Ammon's horn (tissue), 1 donor: ENCODE results near the gene PIGL.

Experiments
- DNase-seq: peaks from one replicate; pipeline ENCODE4 v3.0.0-alpha.2; 2016; ENCODE audit warnings: low spot score

The PIGL gene

GRCh38 chr17:16353317-16354174, 136.5 kb downstream of the PIGL start, which contains the start of gene CENPV:
Gene CENPV, minus strand, starts transcription at chr17:16353469. Its CDS starts 33 bp downstream, at chr17:16353436.
- DNase-seq = peak; percentile 22

GRCh38 chr17:16354585-16354984, 137.6 kb downstream of the PIGL start:
- no peak for DNase-seq

GRCh38 chr17:16358394-16358793, 141.4 kb downstream of the PIGL start:
- no peak for DNase-seq

- no peak for DNase-seq
Observed at GRCh38 chr17:16361874-16362273, 144.9 kb downstream of the PIGL start.

- peak; percentile 89 for DNase-seq
Observed at GRCh38 chr17:16363749-16364536, 146.9 kb downstream of the PIGL start.

GRCh38 chr17:16364625-16365024, 147.6 kb downstream of the PIGL start:
- DNase-seq = no peak

GRCh38 chr17:16371742-16372141, 154.7 kb downstream of the PIGL start:
- DNase-seq = no peak

- DNase-seq = no peak
Observed at GRCh38 chr17:16374146-16374938, 157.3 kb downstream of the PIGL start.
